ENCODE results near the gene DNLZ. TPM values are rescaled to one million over a fixed set of nuclear protein-coding genes. Genes with fewer than 3 reads are reported as not detected.
A peak's percentile ranks its signal among the peaks of the same experiment; 100 is the strongest.

DNLZ gene
- total and polyA plus RNA-seq, 2 of the 4 experiments (the other 2 are of a cell fraction), result 2.0 to 11.4 TPM

GRCh38 chr9:136316896-136317676 is 46.5 kb downstream of the DNLZ start:
- Histone ChIP-seq H4K8ac (ENCODE audit: low read depth in 2 of 2, low read length in 2 of 2) (no peak overlapping the region), H3K23ac (ENCODE audit: low read depth, low read length) (no peak overlapping the region), H3K14ac (replicated peaks; ENCODE audit: low read depth, low read length) (0 out of 2 replicates have a peak overlapping the region, but pooled peaks have one; percentile 8), H4K5ac (ENCODE audit: low read depth, low read length) (no peak overlapping the region), H2BK20ac (ENCODE audit: low read depth, low read length) (no peak overlapping the region), H4K20me1 (ENCODE audit: insufficient read depth, low read length) (no peaks in the 10 kb centered on the region), H3K56ac (ENCODE audit: extremely low read depth, insufficient read depth, low read length) (no peak overlapping the region), H3K9me1 (ENCODE audit: insufficient read depth, low read length) (no peaks in the 10 kb centered on the region), H3K36me3 (ENCODE audit: control insufficient read depth, insufficient read depth, low read length) (no peaks in the 10 kb centered on the region), H3K79me1 (ENCODE audit: low read depth in 1 of 2, low read length in 2 of 2) (no peaks in the 10 kb centered on the region), H3K27me3 (ENCODE audit: control insufficient read depth, insufficient read depth, low read length) (no peaks in the 10 kb centered on the region), H4K91ac (ENCODE audit: insufficient read depth, low read depth, low read length) (no peak overlapping the region), H3K9me3 (ENCODE audit: control insufficient read depth, insufficient read depth, low read length) (peaks cover 17% of the 10 kb centered on the region), H3K9ac (ENCODE audit: low read depth, low read length) (no peak overlapping the region), H3K4me1 (ENCODE audit: control insufficient read depth, insufficient read depth, low read length) (peaks cover 3% of the 10 kb centered on the region; the same call in 1 of the 2 replicates), H2BK15ac (ENCODE audit: low read depth, low read length) (no peak overlapping the region), H3K18ac (ENCODE audit: low read depth, low read length) (no peak overlapping the region), H2BK120ac (ENCODE audit: low read depth, low read length) (no peak overlapping the region), H2AFZ (replicated peaks; ENCODE audit: low read length, poor library complexity) (no peak overlapping the region), H3K4me2 (ENCODE audit: low read depth, low read length) (no peak overlapping the region), H3K4me3 (ENCODE audit: insufficient read depth, low read depth, low read length) (no peak overlapping the region), H2AK9ac (replicated peaks; ENCODE audit: low read depth, low read length, poor library complexity) (peak overlapping the region; percentile 61), H2BK5ac (ENCODE audit: low read depth, low read length, poor library complexity, severe bottlenecking) (no peak overlapping the region), H3K4ac (ENCODE audit: low read depth, low read length) (no peak overlapping the region), H3K27ac (ENCODE audit: insufficient read depth, low read length) (no peak overlapping the region), H2AK5ac (ENCODE audit: low read depth, low read length) (peak overlapping the region; percentile 39; the same call in 1 of the 2 replicates)
- in situ Hi-C loops (cut with MboI; ENCODE audit: low sequenced_read_pairs) (no loop called here), intact Hi-C loops (cut with micrococcal nuclease) (no loop called here), dilution Hi-C loops (cut with HindIII; ENCODE audit: low sequenced_read_pairs, unreplicated experiment) (no loop called here)
- POLR2A ChIA-PET (ENCODE audit: unreplicated experiment), result no interaction called here
- BruUV-seq (replicated peaks), result no TSS peak
- no peak for TF ChIP-seq CEBPB (IDR thresholded peaks at IDR 0.05; ENCODE audit: low read depth, low read length)
- no peak for TF ChIP-seq ELK1 (IDR thresholded peaks at IDR 0.05; ENCODE audit: borderline replicate concordance, low read depth, low read length)
- TF ChIP-seq MAZ (IDR thresholded peaks at IDR 0.05; ENCODE audit: borderline replicate concordance, low read depth, low read length), result no peak
- TF ChIP-seq FOS (IDR thresholded peaks at IDR 0.05; ENCODE audit: low read depth, low read length), result no peak
- no peak for TF ChIP-seq SMC3 (IDR thresholded peaks at IDR 0.05; ENCODE audit: low read depth, low read length)
- TF ChIP-seq MXI1 (IDR thresholded peaks at IDR 0.05; ENCODE audit: borderline replicate concordance, low read depth, low read length), result no peak
- TF ChIP-seq NFE2L2 (IDR thresholded peaks at IDR 0.05; ENCODE audit: low read depth, low read length), result no peak
- TF ChIP-seq RAD21 (IDR thresholded peaks at IDR 0.05; ENCODE audit: low read length), result no peak
- no peak for TF ChIP-seq POLR2A (IDR thresholded peaks at IDR 0.05; ENCODE audit: low read depth, low read length)
- TF ChIP-seq BHLHE40 (IDR thresholded peaks at IDR 0.05; ENCODE audit: low read depth, low read length), result no peak
- no peak for TF ChIP-seq USF2 (IDR thresholded peaks at IDR 0.05; ENCODE audit: low read depth, low read length)
- TF ChIP-seq RCOR1 (IDR thresholded peaks at IDR 0.05; ENCODE audit: insufficient replicate concordance, low read length), result no peak
- CTCF ChIA-PET, result no interaction called here
- DNase-seq, result no peak
- WGBS, 2 experiments (ENCODE audit: extremely low coverage in 2 of 2, insufficient read length in 1 of 2), result 73% methylated on average over 5 of the region's 13 CpGs; no CpG with 5 or more reads in 1 of the 2 experiments
- ATAC-seq (ENCODE audit: low read depth), result no peak; the same call in 1 of the 2 replicates
